ENCODE measurements around the gene DEPDC4.
A peak's percentile ranks its signal among the peaks of the same experiment; 100 is the strongest.

Gene DEPDC4

GRCh38 chr12:100215209-100215608 is 51.7 kb downstream of the DEPDC4 start:
- DNase-seq (ENCODE audit: low read depth in 1 of 2, low spot score in 1 of 2) = no peak

GRCh38 chr12:100214518-100214917 is 52.4 kb downstream of the DEPDC4 start:
- no peak for DNase-seq (ENCODE audit: low read depth in 1 of 2, low spot score in 1 of 2)

- no peak for DNase-seq (ENCODE audit: low read depth in 1 of 2, low spot score in 1 of 2)
Observed at GRCh38 chr12:100213016-100213891, 53.6 kb downstream of the DEPDC4 start.

- no peak for DNase-seq (ENCODE audit: low read depth in 1 of 2, low spot score in 1 of 2)
Observed at GRCh38 chr12:100211698-100212097, 55.2 kb downstream of the DEPDC4 start.

GRCh38 chr12:100208834-100209233 is 58.0 kb downstream of the DEPDC4 start:
- no peak for DNase-seq (ENCODE audit: low read depth in 1 of 2, low spot score in 1 of 2)

- no peak for DNase-seq (ENCODE audit: low read depth in 1 of 2, low spot score in 1 of 2)
Observed at GRCh38 chr12:100207311-100207710, 59.6 kb downstream of the DEPDC4 start.

GRCh38 chr12:100201604-100202423 is 65.1 kb downstream of the DEPDC4 start:
- no peak for DNase-seq (ENCODE audit: low read depth in 1 of 2, low spot score in 1 of 2)

GRCh38 chr12:100200463-100201181 is 66.3 kb downstream of the DEPDC4 start, which contains the start of gene ACTR6:
Gene ACTR6, plus strand, starts transcription at chr12:100200815. Its CDS starts 37 bp downstream, at chr12:100200852.
- DNase-seq (ENCODE audit: low read depth in 1 of 2, low spot score in 1 of 2) = peak; percentile 94 to 95

GRCh38 chr12:100199347-100200149 is 67.3 kb downstream of the DEPDC4 start:
- peak; percentile 65 to 71 for DNase-seq (ENCODE audit: low read depth in 1 of 2, low spot score in 1 of 2)

- no peak for DNase-seq (ENCODE audit: low read depth in 1 of 2, low spot score in 1 of 2)
Observed at GRCh38 chr12:100199023-100199346, 67.9 kb downstream of the DEPDC4 start.

GRCh38 chr12:100197486-100197885 is 69.4 kb downstream of the DEPDC4 start:
- DNase-seq (ENCODE audit: low read depth in 1 of 2, low spot score in 1 of 2) = no peak

- no peak for DNase-seq (ENCODE audit: low read depth in 1 of 2, low spot score in 1 of 2)
Observed at GRCh38 chr12:100193085-100193484, 73.8 kb downstream of the DEPDC4 start.
